Endothelial cell (in vitro differentiated cells): ENCODE measurements around the gene STYX. TPM values are rescaled to one million over a fixed set of nuclear protein-coding genes. Genes with fewer than 3 reads are reported as not detected.
"Not testable (repeated sequence)": the region's sequence is repeated elsewhere in the genome, so short reads cannot be mapped to it uniquely, and the experiment has no call there.

Experiments
- DNase-seq: peaks from one replicate; pipeline ENCODE4 v3.0.0; 2021; ENCODE audit warnings: low spot score
- H3K27ac Mint-ChIP-seq: one replicate; pipeline ENCODE4 v1.8.0; 2021; ENCODE audit warnings: mixed read lengths, inconsistent platforms; ENCODE audit not compliant: unreplicated experiment
- H3K27me3 Mint-ChIP-seq: one replicate; pipeline ENCODE4 v1.8.0; 2021; ENCODE audit warnings: mild to moderate bottlenecking, moderate library complexity, mixed read lengths, inconsistent platforms; ENCODE audit not compliant: unreplicated experiment
- H3K36me3 Mint-ChIP-seq: one replicate; pipeline ENCODE4 v1.8.0; 2021; ENCODE audit warnings: mild to moderate bottlenecking, low read depth, mixed read lengths, inconsistent platforms; ENCODE audit not compliant: unreplicated experiment
- H3K4me1 Mint-ChIP-seq: one replicate; pipeline ENCODE4 v1.8.0; 2021; ENCODE audit warnings: mild to moderate bottlenecking, mixed read lengths, inconsistent platforms; ENCODE audit not compliant: unreplicated experiment
- H3K4me3 Mint-ChIP-seq: one replicate; pipeline ENCODE4 v1.8.0; 2021; ENCODE audit warnings: mild to moderate bottlenecking, mixed read lengths, inconsistent platforms; ENCODE audit not compliant: unreplicated experiment
- H3K9me3 Mint-ChIP-seq: one replicate; pipeline ENCODE4 v1.8.0; 2021; ENCODE audit warnings: mixed read lengths, inconsistent platforms; ENCODE audit not compliant: unreplicated experiment
- total RNA-seq: library from RNA; stranded (reverse); fragmentation: NEBNext Ultra II Directional; extraction: Animal tissue kit (Norgen Biotek cat#: 25700); gene quantifications from one replicate; pipeline ENCODE4 v1.2.1, GENCODE V29; 2021; ENCODE audit not compliant: unreplicated experiment
- TF ChIP-seq, protein P1 (sequence below): fragments of 200-600 bp; sonication (generic); IDR thresholded peaks from one replicate; pipeline ENCODE4 v1.5.0; 2021; ENCODE audit warnings: antibody characterized with exemption; ENCODE audit not compliant: unreplicated experiment

Gene STYX
- total RNA-seq, 1 donor from 2014 or later = 17.0 TPM

DNA sequence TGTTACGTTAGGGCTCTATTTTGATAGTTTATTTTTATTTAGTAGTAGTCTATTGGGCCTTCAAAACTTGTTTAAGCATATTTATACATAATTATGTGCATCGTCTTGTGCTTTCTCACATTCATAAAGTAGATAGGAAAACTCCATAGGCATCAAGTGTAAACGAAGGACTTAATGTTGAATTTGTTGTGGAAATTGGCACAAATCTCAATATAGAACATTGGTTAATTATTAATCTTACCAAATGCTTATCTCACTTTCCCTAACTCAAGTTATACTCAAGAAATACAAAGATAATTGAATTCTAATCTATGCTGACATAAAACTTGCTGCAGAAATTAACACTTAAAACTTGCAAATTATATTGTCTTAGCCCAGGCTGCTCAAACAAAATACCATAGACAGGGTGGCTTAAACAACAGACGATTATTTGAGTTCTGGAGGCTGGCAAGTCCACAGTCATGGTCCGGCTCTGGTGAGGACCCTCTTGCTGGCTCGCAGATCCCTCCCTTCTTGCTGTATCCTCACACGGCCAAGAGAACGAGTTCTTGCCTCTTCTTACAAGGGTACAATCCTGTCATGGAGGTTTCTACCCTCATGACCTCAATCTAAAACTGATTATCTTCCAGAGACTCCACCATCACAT, 18.8 kb downstream of the STYX start:
- TF ChIP-seq, protein P1, sequence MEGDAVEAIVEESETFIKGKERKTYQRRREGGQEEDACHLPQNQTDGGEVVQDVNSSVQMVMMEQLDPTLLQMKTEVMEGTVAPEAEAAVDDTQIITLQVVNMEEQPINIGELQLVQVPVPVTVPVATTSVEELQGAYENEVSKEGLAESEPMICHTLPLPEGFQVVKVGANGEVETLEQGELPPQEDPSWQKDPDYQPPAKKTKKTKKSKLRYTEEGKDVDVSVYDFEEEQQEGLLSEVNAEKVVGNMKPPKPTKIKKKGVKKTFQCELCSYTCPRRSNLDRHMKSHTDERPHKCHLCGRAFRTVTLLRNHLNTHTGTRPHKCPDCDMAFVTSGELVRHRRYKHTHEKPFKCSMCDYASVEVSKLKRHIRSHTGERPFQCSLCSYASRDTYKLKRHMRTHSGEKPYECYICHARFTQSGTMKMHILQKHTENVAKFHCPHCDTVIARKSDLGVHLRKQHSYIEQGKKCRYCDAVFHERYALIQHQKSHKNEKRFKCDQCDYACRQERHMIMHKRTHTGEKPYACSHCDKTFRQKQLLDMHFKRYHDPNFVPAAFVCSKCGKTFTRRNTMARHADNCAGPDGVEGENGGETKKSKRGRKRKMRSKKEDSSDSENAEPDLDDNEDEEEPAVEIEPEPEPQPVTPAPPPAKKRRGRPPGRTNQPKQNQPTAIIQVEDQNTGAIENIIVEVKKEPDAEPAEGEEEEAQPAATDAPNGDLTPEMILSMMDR = no peak
- no peak overlapping the region for H3K27ac Mint-ChIP-seq
- H3K36me3 Mint-ChIP-seq = peaks cover 8% of the 10 kb centered on the region
- H3K9me3 Mint-ChIP-seq = no peaks in the 10 kb centered on the region
- no peaks in the 10 kb centered on the region for H3K27me3 Mint-ChIP-seq
- H3K4me3 Mint-ChIP-seq = no peak overlapping the region
- no peaks in the 10 kb centered on the region for H3K4me1 Mint-ChIP-seq
- DNase-seq = no peak

DNA sequence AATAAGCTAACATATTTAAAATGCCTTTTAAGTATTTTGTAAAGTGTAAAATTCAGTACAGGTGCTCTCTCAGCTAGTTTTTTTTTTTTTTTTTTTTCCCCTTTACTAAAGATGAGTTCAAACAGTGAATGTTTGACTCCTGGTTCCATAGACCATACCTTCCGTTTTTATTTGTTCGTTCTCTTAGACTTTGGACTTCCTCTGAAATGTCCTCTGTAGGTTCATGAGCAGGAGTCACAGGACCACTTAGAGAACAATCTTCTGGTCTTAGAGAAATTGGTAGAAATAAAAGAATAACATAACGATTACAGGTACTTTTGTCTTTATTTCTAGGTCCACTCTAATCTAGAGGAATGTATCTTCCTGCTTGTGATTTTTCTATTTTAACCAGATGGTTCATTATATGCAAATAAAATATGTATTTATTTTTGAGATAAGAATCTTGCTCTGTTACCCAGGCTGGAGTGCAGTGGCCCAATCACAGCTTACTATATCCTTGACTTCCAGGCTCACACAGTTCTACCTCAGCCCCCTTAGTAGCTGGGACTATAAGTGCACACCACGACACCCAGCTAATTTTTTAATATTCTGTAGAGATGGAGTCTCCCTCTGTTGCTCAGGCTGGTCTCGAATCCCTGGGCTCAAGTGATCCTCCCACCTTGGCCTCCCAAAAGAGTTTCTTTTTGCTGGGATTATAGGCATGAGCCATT, 25.8 kb downstream of the STYX start:
- no peaks in the 10 kb centered on the region for H3K36me3 Mint-ChIP-seq
- H3K9me3 Mint-ChIP-seq = no peaks in the 10 kb centered on the region
- no peak overlapping the region for H3K27ac Mint-ChIP-seq
- TF ChIP-seq, protein P1 = no peak
- H3K27me3 Mint-ChIP-seq = no peaks in the 10 kb centered on the region
- no peak overlapping the region for H3K4me3 Mint-ChIP-seq
- no peak for DNase-seq
- no peaks in the 10 kb centered on the region for H3K4me1 Mint-ChIP-seq

DNA sequence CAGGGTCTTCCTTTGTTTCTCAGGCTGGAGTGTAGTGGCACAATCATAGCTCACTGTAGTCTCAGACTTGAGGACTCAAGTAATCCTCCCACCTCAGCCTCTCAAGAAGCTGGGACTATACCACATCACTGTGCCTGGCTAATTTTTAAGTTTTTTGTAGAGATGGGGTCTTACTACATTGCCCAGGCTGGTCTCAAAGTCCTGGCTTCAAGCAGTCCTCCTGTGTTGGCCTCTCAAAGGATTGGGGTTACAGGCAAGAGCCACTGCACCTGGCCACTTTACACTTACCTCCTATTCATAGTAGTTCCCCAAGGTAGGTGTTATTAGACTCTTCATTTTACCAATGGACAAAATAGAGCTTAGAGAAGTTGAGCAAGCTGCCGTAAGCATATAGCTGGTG, 29.2 kb downstream of the STYX start:
- H3K27ac Mint-ChIP-seq = no peak overlapping the region
- H3K27me3 Mint-ChIP-seq = no peaks in the 10 kb centered on the region
- no peak for DNase-seq
- no peaks in the 10 kb centered on the region for H3K4me1 Mint-ChIP-seq
- no peaks in the 10 kb centered on the region for H3K9me3 Mint-ChIP-seq
- TF ChIP-seq, protein P1 = no peak
- peaks cover 4% of the 10 kb centered on the region for H3K36me3 Mint-ChIP-seq
- H3K4me3 Mint-ChIP-seq = no peak overlapping the region

DNA sequence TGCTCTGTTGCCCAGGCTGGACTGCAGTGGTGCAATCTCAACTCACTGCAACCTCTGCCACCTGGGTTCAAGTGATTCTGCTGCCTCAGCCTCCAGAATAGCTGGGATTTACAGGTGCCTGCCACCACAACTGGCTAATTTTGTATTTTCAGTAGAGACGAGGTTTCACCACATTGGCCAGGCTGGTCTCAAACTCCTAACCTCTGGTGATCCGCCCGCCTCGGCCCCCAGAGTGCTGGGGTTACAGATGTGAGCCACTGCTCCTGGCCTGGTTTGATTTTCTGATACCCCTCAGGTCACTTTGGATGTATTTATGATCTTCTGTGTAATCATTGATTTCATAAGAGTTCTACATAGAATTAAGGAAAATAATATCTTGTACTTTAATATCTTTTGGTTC, 33.0 kb downstream of the STYX start:
- H3K4me3 Mint-ChIP-seq, H3K36me3 Mint-ChIP-seq, H3K27me3 Mint-ChIP-seq, H3K9me3 Mint-ChIP-seq, H3K4me1 Mint-ChIP-seq, H3K27ac Mint-ChIP-seq, DNase-seq: not testable (repeated sequence)

DNA sequence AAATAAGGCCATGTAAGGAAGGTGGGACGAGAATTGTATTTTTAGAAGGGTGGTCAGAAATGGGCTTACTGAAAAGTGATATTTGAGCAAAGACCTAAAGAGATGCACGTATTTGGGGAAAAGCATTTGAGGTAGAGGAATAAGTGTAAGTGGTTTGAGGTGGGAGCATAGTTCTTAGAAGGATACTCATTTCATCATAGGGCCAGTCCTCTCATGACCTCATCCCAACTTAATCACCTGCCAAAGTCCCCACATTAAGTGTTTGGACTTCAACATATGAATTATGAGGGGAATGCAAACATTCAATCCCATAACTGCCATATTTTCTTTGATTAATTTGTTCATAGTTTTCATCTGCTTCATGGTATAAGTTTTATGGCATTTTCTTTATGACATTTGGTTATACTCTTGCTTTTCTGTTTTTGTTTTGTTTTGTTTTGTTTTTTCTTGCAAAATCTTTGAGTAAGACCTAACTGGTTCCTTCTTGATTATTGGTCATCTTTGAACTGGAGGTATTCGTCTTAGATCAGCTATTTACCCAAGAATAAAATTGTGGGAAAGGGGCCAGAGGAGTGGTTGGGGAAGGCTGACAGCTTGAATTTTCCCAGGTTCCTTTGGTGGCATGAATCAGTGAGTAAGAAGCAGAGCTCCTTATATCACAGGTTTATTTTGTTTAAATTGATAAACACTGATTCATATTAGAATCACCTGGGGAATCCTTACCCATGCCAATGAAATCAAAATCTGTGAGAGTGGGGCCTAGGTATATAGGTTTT, 37.3 kb downstream of the STYX start:
- H3K9me3 Mint-ChIP-seq = no peaks in the 10 kb centered on the region
- TF ChIP-seq, protein P1 = no peak
- H3K36me3 Mint-ChIP-seq = peaks cover 14% of the 10 kb centered on the region
- no peak overlapping the region for H3K4me3 Mint-ChIP-seq
- no peaks in the 10 kb centered on the region for H3K27me3 Mint-ChIP-seq
- H3K4me1 Mint-ChIP-seq = no peaks in the 10 kb centered on the region
- no peak for DNase-seq
- H3K27ac Mint-ChIP-seq = no peak overlapping the region
